ENCODE results near the gene SOX4.

SOX4 gene

DNA sequence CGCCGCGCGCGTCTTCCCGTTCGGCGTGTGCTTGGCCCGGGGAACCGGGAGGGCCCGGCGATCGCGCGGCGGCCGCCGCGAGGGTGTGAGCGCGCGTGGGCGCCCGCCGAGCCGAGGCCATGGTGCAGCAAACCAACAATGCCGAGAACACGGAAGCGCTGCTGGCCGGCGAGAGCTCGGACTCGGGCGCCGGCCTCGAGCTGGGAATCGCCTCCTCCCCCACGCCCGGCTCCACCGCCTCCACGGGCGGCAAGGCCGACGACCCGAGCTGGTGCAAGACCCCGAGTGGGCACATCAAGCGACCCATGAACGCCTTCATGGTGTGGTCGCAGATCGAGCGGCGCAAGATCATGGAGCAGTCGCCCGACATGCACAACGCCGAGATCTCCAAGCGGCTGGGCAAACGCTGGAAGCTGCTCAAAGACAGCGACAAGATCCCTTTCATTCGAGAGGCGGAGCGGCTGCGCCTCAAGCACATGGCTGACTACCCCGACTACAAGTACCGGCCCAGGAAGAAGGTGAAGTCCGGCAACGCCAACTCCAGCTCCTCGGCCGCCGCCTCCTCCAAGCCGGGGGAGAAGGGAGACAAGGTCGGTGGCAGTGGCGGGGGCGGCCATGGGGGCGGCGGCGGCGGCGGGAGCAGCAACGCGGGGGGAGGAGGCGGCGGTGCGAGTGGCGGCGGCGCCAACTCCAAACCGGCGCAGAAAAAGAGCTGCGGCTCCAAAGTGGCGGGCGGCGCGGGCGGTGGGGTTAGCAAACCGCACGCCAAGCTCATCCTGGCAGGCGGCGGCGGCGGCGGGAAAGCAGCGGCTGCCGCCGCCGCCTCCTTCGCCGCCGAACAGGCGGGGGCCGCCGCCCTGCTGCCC lies 1.1 kb downstream of the SOX4 start:
- DNase-seq = no peak

DNA sequence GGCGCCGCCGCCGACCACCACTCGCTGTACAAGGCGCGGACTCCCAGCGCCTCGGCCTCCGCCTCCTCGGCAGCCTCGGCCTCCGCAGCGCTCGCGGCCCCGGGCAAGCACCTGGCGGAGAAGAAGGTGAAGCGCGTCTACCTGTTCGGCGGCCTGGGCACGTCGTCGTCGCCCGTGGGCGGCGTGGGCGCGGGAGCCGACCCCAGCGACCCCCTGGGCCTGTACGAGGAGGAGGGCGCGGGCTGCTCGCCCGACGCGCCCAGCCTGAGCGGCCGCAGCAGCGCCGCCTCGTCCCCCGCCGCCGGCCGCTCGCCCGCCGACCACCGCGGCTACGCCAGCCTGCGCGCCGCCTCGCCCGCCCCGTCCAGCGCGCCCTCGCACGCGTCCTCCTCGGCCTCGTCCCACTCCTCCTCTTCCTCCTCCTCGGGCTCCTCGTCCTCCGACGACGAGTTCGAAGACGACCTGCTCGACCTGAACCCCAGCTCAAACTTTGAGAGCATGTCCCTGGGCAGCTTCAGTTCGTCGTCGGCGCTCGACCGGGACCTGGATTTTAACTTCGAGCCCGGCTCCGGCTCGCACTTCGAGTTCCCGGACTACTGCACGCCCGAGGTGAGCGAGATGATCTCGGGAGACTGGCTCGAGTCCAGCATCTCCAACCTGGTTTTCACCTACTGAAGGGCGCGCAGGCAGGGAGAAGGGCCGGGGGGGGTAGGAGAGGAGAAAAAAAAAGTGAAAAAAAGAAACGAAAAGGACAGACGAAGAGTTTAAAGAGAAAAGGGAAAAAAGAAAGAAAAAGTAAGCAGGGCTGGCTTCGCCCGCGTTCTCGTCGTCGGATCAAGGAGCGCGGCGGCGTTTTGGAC lies 2.0 kb downstream of the SOX4 start:
- no peak for DNase-seq

DNA sequence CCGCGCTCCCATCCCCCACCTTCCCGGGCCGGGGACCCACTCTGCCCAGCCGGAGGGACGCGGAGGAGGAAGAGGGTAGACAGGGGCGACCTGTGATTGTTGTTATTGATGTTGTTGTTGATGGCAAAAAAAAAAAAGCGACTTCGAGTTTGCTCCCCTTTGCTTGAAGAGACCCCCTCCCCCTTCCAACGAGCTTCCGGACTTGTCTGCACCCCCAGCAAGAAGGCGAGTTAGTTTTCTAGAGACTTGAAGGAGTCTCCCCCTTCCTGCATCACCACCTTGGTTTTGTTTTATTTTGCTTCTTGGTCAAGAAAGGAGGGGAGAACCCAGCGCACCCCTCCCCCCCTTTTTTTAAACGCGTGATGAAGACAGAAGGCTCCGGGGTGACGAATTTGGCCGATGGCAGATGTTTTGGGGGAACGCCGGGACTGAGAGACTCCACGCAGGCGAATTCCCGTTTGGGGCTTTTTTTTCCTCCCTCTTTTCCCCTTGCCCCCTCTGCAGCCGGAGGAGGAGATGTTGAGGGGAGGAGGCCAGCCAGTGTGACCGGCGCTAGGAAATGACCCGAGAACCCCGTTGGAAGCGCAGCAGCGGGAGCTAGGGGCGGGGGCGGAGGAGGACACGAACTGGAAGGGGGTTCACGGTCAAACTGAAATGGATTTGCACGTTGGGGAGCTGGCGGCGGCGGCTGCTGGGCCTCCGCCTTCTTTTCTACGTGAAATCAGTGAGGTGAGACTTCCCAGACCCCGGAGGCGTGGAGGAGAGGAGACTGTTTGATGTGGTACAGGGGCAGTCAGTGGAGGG lies 2.8 kb downstream of the SOX4 start:
- DNase-seq = no peak

GRCh38 chr6:21596949-21597682 lies 3.6 kb downstream of the SOX4 start:
- DNase-seq = peak; percentile 57

DNA sequence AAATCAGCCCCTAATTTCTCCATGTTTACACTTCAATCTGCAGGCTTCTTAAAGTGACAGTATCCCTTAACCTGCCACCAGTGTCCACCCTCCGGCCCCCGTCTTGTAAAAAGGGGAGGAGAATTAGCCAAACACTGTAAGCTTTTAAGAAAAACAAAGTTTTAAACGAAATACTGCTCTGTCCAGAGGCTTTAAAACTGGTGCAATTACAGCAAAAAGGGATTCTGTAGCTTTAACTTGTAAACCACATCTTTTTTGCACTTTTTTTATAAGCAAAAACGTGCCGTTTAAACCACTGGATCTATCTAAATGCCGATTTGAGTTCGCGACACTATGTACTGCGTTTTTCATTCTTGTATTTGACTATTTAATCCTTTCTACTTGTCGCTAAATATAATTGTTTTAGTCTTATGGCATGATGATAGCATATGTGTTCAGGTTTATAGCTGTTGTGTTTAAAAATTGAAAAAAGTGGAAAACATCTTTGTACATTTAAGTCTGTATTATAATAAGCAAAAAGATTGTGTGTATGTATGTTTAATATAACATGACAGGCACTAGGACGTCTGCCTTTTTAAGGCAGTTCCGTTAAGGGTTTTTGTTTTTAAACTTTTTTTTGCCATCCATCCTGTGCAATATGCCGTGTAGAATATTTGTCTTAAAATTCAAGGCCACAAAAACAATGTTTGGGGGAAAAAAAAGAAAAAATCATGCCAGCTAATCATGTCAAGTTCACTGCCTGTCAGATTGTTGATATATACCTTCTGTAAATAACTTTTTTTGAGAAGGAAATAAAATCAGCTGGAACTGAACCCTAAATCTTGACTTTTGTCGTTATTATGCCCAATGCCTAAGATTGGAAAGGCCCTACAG lies 4.5 kb downstream of the SOX4 start:
- no peak for DNase-seq

DNA sequence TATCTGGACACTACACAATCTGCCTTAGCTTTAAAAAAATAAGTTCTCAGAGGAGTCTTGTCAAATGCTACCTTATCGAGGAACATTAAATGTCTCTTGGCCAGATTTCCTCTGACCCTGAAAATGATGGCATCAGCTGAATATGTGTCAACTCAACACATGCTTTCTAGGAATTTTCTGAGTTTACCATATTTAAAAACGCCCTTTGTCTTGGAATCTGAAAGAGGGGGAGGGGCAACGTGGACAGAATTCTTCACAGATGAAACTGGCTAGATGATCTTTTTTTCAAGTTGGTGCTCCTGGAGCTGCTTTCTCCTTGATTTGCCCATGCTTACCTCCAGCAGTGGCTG lies 5.1 kb downstream of the SOX4 start:
- no peak for DNase-seq

DNA sequence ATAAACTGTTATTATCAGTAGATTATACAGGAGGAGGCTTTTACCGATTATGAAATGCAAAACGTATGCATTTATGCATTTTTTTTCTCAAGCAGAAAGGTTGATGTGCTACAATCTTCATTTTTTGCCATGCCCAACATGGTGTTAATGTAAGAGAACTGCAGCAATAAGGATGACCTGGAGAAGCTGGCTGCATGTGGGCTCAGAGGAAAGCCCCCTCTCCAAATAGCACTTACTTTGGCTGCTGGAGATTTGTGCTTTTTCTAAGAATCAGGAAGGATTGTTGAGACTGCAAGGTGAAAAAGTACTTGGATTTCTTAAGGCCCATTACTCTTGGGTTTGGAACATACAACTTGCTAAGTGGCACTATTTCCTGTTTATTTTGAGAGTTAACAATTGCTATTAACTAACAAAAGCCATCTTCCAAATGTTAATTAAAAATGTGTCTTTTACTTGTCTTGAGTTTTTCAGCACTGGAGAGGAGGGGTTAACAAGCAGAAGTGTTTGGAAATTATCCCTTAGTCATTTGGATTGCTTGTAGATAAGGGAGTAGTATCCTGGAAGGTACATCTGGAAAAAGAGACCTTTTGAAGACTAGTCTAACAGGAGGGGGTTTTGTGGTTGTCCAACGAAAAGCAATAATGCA lies 5.6 kb downstream of the SOX4 start:
- DNase-seq = no peak

DNA sequence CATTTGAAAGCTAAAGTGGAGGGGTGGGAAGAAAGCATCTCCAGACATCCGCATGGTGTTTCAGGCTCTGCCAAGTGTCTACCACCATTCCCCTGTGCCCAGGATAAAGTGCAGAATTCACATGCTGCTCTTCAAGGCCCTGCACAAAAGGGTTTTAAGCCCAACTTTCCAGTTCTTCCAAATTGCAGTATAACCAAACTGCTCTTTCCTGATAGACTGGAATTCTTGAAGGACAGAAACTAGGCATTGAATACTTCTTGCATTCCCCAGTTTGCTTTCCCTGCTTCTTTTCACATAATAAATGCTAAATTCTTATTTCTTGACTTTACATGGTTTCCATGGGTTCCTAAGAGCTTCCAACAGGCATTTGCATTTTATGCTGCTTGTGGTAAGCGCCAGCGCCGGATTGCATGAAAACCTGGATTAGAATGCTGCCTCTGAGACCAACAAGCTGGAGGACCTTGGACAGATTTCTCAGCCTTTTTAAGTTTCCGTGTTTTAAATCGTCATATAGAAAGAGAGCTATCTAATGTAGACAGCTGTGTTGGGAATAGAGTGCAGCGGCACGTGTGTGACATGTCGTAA lies 7.9 kb downstream of the SOX4 start:
- no peak for DNase-seq

DNA sequence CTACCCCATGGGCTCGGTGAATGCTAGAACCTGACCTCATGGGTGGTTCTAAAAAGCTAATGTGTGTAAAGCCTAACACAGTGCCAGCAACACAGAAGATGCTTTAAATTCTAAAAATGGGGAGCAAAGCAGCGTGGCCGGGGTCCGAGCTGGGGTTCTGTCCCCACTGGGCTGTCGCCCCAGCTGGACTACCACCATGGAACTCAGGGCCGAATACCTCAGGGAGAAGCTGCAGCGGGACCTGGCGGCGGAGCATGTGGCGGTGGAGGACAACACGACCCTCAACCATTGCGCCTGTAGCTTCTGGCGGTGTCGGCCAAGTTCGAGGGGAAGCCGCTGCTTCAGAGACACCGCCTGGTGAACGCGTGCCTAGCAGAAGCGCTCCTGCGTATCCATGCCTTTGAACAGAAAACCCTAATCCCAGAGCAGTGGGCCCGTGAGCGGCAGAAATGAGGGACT lies 8.4 kb downstream of the SOX4 start:
- no peak for DNase-seq

DNA sequence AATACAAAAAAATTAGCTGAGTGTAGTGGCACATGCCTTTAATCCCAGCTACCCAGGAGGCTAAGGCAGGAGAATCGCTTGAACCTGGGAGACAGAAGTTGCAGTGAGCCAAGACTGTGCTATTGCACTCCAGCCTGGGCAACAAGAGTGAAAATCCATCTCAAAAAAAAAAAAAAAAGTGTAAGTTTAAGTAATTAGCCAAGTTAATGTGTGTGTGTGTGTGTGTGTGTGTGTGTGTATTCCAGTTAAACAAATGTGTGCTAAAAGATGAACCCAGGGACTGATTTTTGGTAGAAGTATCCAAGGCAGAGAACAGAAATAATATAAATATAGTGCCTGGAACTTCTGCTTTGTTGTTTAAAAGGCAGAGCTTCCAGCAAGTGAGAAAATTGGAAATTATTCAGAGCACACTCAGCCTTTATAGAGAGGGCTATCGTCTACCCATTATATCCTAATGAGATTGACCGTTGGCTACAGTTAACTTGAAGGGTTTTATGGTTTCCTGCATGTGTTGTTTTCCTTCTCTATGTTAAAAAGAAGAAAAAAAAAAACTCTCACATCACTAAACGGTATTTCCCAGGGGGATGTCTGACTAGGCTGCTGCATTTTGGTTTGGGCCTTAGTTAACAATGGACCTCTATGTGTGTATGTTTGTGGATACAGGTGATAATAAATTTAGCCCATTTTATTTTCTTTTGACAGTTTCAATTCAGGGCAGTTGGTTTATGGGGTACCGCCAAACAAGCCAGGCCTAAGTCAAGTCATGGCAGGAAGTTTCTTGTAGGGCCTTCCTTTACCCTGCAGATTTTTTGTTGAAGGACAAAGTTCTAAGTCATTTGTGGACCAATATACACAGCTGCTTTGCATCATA lies 9.8 kb downstream of the SOX4 start:
- DNase-seq = no peak

DNA sequence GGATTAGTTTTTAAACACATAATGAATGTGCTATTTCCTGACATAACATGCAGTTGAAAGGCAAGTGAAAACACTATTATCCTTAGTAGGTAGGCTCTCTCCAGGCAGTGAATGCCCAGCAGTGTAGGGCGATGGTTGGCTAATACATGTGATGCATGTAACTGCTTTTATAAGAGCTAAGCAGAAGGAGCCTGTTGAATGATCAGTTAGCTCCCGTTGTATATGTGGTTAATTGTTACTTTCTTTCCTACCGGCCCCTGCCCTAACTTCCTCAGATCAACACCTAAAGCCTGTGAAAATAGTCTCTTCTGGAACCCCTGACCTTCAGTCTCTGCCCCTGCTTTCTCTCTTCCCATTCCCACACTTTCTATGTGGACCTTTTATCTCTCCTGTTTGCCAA lies 10.5 kb downstream of the SOX4 start:
- no peak for DNase-seq

DNA sequence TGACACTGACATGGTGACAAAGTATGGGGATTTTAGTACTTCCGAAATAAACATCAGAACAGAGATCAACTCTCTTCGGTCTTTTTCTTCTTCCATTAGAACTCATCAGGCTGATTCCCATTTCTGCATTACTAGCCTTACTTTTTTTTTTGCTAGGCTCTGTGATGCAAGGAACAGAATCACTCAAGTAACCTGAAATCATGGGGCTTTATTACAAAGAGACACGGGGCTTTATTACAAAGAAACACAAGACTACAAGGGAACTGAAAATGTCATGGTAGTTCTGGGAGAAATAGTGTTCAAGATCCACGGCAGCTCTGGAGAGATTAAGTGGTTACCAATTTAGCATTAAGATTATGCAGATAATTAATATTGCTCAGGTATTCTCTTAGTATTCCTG lies 11.6 kb downstream of the SOX4 start:
- DNase-seq = no peak

GRCh38 chr6:21608601-21609000 lies 15.1 kb downstream of the SOX4 start:
- no peak for DNase-seq

- no peak for DNase-seq
Observed at GRCh38 chr6:21609881-21610329, 16.4 kb downstream of the SOX4 start.

DNA sequence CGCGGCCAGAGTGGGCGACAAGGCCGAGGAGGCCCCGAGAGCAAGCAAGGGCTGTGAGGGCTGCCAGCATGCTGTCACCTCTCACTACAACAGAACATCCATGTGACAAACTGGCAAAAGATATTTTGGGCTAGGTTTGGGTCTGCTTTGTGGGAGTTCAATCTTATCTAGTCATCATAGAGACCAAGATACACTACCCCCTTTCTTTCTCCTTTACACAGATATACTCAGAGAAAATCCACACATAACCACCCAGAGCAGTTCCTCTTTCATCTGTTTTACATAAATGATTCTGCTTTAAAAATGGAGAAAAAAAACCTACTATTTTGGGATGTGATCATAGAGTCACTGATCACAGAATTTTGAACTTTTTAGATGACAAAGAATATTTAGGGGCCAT lies 16.8 kb downstream of the SOX4 start:
- no peak for DNase-seq

DNA sequence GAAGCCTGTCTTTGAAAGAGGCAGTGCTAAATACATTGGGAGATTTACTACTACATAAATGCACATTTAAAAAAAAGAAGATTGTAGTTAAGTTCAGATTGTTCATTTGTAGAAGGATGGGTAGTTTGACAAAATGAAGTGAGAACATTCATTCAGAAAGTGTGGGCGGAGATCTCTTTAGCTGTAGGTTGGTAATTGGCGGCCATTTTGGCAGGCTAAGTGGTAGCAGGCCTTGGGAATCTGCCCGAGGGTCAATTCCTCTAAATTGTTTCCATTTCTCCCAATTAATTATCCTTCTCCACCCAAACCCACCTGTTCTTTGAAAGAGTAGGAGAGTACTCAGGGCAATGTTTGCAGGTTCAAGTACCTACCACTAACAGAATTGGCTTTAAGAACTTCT lies 17.9 kb downstream of the SOX4 start:
- DNase-seq = no peak

- DNase-seq = no peak
Observed at GRCh38 chr6:21612067-21612745, 18.7 kb downstream of the SOX4 start.

DNA sequence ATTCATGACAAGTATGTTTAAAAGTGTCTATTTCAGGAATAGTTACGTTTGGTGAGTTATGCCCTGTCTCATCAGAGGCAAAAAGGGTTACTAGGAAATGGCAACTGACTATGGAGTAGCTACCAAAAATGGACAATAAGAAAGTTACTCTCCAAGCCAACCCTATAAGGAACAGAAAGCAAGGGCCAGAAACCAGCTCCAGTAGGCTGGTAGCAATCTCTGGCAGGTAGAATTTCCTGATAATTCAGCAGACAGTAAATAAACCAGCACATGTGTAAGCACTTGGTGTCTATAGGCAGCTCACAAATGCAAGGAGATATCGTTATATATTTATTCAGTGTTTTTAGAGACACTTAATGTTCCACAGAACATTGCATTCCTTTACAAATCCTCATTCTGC lies 20.3 kb downstream of the SOX4 start:
- DNase-seq = no peak

GRCh38 chr6:21614226-21614625 lies 20.7 kb downstream of the SOX4 start:
- DNase-seq = no peak

All from NCI-H1417 treated with DMSO at 0.1 percent for 48 hours (cell line).